GM18508 (cell line): ENCODE results near the gene CACNA1I.

Experiments used
- ATAC-seq: cut with Tn5 transposase; IDR thresholded peaks from one replicate; pipeline ENCODE4 v1.9.1; 2021; ENCODE audit warnings: moderate number of reproducible peaks; ENCODE audit not compliant: insufficient read depth, unreplicated experiment

The CACNA1I gene

DNA sequence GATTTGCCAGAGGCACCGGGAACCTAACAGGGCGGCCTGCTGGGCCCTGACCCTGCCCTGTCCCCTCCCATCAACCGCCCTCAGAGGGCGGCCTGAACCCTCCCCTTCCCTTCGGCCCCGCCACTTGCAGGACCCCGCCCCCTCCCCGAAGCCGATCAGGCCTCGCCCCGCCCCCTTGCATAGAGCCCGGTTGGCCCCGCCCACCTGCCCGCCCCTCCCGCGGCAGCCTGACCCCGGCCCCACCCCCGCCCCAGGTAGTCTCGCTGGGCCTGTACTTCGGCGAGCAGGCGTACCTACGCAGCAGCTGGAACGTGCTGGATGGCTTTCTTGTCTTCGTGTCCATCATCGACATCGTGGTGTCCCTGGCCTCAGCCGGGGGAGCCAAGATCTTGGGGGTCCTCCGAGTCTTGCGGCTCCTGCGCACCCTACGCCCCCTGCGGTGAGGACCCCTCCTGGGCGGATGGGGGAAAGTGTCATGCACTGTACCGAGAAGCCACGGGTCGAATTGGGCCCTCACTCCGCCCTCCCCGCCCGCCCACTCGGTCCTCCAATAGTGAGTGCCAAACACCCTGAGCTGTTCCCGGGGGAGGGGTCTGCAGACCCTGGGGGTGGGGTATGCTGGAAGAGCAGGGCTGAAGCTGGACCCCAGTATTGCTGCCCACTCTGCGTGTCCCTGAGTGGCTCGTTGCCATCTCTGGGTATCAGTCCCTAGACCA lies 94.1 kb downstream of the CACNA1I start:
- ATAC-seq: no peak

GRCh38 chr22:39665229-39665628 lies 94.7 kb downstream of the CACNA1I start:
- no peak for ATAC-seq

GRCh38 chr22:39665661-39666431 lies 95.3 kb downstream of the CACNA1I start:
- no peak for ATAC-seq

DNA sequence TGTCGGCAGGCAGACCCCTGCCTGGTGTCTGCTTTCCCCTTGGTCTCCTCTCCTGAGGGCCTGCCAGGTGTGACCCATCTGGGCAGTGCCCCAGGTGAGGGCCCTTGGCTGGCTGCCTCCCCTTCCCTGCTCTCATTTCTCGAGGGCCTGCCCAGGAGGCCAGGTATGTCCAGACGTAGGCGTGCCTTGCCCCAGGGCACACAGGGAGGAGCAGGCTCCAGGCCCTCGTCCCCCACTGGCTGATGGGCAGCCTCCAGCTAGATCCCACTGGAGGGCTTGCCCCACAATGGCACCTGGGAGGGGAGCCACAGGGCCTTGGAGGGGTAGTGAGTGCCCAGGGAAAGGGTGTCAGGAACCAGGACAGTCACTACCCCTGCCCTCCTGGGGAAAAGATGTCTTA lies 95.9 kb downstream of the CACNA1I start:
- no peak for ATAC-seq

GRCh38 chr22:39666926-39667325 lies 96.4 kb downstream of the CACNA1I start:
- ATAC-seq: no peak

GRCh38 chr22:39669432-39669831 lies 98.9 kb downstream of the CACNA1I start:
- no peak for ATAC-seq

- ATAC-seq: no peak
Measured at GRCh38 chr22:39671936-39672335, 101.4 kb downstream of the CACNA1I start.

DNA sequence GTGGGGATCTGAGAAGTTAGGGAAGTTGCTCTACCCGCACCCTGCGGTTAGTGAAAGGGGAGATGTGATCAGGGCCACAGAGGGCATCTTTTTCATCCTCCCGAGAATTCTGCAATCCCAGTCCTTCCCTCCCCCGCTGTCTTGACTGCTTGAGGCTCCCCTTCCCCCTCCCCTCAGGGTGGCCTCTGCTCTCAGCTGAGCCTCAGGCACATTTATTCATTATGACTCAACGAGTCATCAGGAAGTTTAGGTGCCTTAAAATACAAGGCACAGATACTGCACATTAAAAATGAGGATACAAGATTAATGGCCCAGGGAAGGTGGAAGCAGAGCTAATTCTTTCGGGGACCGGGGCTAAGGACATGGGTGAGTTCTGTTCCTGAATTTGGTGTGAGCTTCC lies 104.0 kb downstream of the CACNA1I start:
- ATAC-seq: no peak

DNA sequence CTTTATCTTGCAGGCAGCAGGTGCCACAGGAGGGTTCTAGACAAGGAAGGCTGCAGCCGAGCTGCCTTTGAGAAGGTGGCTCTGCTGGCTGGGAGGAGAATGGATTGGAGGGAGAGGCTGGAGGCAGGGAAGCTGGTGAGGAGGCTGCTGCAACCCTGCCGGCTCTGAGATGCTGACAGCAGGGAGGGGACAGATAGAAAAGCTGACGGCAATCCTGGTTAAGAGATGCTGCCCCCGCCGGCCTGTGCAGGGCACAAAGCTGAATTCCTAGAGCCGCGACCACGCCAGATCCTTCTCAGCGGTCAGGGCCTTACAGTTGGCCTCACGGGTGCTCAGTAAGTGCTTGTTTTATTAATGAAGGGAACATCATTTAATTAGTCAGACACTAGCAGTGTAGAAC lies 105.4 kb downstream of the CACNA1I start:
- ATAC-seq: no peak

- no peak for ATAC-seq
Measured at GRCh38 chr22:39677967-39678366, 107.4 kb downstream of the CACNA1I start.

- ATAC-seq: no peak
Measured at GRCh38 chr22:39678862-39679490, 108.4 kb downstream of the CACNA1I start.

- no peak for ATAC-seq
Measured at GRCh38 chr22:39679652-39680051, 109.1 kb downstream of the CACNA1I start.

- no peak for ATAC-seq
Measured at GRCh38 chr22:39680486-39680885, 109.9 kb downstream of the CACNA1I start.

DNA sequence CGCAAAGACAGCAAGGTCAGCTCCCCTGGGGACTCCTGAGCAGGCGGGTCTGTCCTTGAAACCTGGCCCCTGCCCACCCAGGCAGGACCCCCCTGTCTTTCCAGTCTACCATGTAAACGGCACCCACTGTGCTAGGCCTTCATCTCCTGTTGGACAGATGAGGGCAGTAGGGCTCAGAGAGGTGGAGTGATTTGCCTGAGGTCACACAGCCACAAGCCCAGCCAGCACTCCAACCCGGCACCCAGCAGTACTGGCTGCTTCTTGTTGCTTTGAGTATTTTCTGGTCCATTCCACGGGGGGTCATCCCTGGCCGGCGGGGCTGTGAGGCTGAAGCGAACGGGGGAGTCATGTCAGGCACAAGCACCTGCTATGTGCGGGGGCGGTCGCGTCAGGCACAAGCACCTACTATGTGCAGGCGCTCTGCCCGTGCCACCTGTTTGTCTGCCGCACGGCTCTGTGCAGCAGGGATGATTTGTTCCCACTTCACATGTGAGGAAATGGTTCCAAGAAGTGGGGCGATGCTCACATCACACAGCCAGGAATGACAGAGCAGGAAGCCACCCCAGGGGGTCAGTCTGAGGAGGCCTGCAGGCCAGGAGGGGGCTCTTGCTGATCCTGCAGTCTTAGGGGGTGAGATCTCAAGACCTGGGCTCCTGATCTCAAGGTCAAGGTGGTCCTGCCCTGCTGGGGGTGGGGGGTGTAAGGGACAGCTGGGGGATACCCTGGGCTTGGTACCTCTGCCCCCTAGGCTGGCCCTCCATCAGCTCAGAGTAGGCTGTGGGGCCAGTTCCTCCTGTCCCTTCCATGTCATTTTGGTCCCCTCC lies 110.7 kb downstream of the CACNA1I start:
- ATAC-seq: no peak

DNA sequence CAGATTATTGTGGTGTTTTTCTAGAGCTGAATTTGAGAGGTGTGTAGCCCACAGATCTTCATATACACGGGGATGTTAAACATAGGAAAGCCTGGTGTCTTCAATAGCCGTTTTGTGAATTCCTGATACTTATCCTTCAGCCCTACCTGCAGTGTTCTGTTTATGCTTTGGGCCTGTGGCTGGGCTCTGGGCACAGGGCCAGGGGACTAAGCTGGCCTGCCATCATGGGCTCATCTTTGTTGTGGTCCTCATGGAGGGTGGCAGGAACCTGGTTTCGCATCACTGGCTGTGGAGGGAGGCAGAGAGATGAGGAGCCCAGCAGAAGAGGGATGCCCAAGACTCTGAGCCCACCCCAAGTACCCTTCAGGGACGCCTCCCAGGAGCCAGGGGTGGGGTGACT lies 112.4 kb downstream of the CACNA1I start:
- no peak for ATAC-seq

- no peak for ATAC-seq
Measured at GRCh38 chr22:39683639-39684038, 113.1 kb downstream of the CACNA1I start.

DNA sequence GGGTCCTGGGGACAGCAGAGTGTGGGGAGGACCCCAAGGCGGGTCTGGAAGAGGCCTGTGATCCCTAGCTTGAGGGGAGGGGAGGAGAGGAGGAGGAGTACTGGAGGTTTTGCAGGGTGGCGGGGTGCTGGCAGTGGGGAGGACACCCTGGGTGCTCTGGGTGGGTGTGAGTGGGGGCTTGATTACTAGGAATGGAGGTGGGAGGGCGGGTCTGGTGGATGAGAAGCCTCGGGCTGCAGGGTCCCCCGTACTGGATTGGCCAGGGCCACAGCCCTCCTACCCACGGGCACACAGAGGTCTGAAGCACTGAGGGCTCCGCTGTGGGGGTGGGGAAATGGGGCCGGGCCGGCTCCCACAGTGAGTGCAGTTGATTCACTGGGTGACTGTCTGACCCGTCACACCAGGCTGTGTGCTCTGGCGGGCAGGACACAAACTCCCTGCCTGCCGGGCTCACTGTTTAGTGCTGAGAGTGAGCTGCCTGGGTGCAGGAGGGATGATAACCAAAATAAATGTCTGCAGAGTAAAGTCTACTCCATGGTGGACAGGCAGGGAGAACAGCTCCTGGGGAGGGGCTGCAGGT lies 114.2 kb downstream of the CACNA1I start:
- ATAC-seq: no peak

GRCh38 chr22:39685336-39686177 lies 115.0 kb downstream of the CACNA1I start:
- no peak for ATAC-seq

GRCh38 chr22:39686178-39686620 lies 115.6 kb downstream of the CACNA1I start:
- no peak for ATAC-seq
